Measurements from ENCODE around the gene RBP7.

The RBP7 gene

GRCh38 chr1:10032590-10033358 lies 35.7 kb downstream of the RBP7 start, which contains the start of gene UBE4B:
Gene UBE4B (plus strand): TSS chr1:10032958. CDS start chr1:10033671, 713 bp downstream.
- peak; percentile 99 for DNase-seq

GRCh38 chr1:10033359-10033845 lies 36.4 kb downstream of the RBP7 start:
- no peak for DNase-seq

GRCh38 chr1:10042746-10043145 lies 45.7 kb downstream of the RBP7 start:
- DNase-seq: no peak

- no peak for DNase-seq
These were observed 48.7 kb downstream of the RBP7 start for GRCh38 chr1:10045480-10046355.

- no peak for DNase-seq
These were observed 49.5 kb downstream of the RBP7 start for GRCh38 chr1:10046356-10047085.

GRCh38 chr1:10048601-10049000 lies 51.6 kb downstream of the RBP7 start:
- no peak for DNase-seq

- no peak for DNase-seq
These were observed 53.6 kb downstream of the RBP7 start for GRCh38 chr1:10050611-10051010.

- no peak for DNase-seq
These were observed 54.6 kb downstream of the RBP7 start for GRCh38 chr1:10051656-10052055.

GRCh38 chr1:10052347-10052746 lies 55.3 kb downstream of the RBP7 start:
- DNase-seq: no peak

GRCh38 chr1:10054465-10054864 lies 57.4 kb downstream of the RBP7 start:
- no peak for DNase-seq

GRCh38 chr1:10056599-10056987 lies 59.6 kb downstream of the RBP7 start:
- no peak for DNase-seq

GRCh38 chr1:10057343-10057742 lies 60.3 kb downstream of the RBP7 start:
- no peak for DNase-seq

GRCh38 chr1:10057796-10058195 lies 60.8 kb downstream of the RBP7 start:
- no peak for DNase-seq

GRCh38 chr1:10059342-10059718 lies 62.3 kb downstream of the RBP7 start:
- DNase-seq: no peak

- DNase-seq: no peak
These were observed 63.5 kb downstream of the RBP7 start for GRCh38 chr1:10060311-10061100.

- no peak for DNase-seq
These were observed 64.2 kb downstream of the RBP7 start for GRCh38 chr1:10061276-10061675.

GRCh38 chr1:10063878-10064277 lies 66.8 kb downstream of the RBP7 start:
- DNase-seq: no peak

GRCh38 chr1:10064416-10065343 lies 67.7 kb downstream of the RBP7 start:
- no peak for DNase-seq

GRCh38 chr1:10065344-10065685 lies 68.3 kb downstream of the RBP7 start:
- DNase-seq: no peak

Data from left hindlimb (tissue), 1 donor.